22Rv1 (cell line): ENCODE data around the gene RAPGEFL1.

Experiments
- H3K27ac ChIP-seq: fragments of 450-650 bp; 2 replicates; pipeline ENCODE4 v1.5.1; 2017
- CTCF ChIP-seq: fragments of 450-650 bp; IDR thresholded peaks from 2 replicates; pipeline ENCODE4 v1.5.1; 2017; ENCODE audit warnings: mild to moderate bottlenecking
- ZFX ChIP-seq: fragments of 450-650 bp; IDR thresholded peaks from 2 replicates; pipeline ENCODE4 v1.6.1; 2017; ENCODE audit warnings: antibody characterized with exemption, borderline replicate concordance

RAPGEFL1 gene

DNA sequence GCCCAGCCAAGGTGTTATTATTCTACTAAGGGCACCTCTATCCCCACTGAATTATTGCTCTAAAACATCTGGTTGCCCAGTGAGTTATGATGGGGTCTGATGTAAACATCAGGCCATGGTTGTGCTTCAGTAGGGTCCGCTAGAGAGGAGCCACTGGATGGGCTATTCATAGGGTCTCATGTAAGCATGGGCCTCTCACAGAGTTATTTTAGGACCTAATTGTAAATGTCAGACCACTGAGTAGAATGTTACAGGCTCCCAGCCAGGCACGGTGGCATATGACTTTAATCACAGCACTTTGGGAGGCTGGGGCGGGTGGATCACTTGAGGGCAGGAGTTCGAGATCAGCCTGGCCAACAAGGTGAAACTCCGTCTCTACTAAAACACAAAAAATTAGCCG lies 5.3 kb downstream of the RAPGEFL1 start:
- TF ChIP-seq ZFX (no peak), CTCF (no peak)
- H3K27ac ChIP-seq, result no peak overlapping the region

DNA sequence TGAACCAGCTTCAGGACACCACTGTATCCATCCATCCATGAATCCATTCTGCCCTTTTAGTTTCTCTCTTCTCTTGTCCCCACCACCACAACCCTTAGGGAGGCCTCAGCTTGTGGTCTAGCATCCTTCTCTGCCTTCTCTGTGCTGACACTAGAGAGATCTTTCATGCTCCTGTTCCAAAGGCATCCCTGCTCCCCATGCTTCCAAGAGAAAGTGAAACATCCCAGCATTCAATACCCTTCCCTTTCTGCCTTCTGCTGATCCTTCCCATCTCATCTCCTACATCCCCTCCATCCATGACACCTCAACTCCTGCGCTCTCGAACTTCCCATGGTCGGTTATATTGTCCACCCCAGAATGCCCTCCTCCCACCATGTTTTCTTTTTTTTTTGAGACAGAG lies 10.0 kb downstream of the RAPGEFL1 start:
- no peak overlapping the region for H3K27ac ChIP-seq
- no peak for TF ChIP-seq ZFX
- no peak for TF ChIP-seq CTCF

- H3K27ac ChIP-seq, result no peak overlapping the region
- TF ChIP-seq ZFX (no peak), CTCF (no peak)
Measured at GRCh38 chr17:40188694-40189093, 11.4 kb downstream of the RAPGEFL1 start.

GRCh38 chr17:40190197-40191021 lies 13.1 kb downstream of the RAPGEFL1 start:
- TF ChIP-seq ZFX, result no peak
- TF ChIP-seq CTCF, result peak; percentile 32
- H3K27ac ChIP-seq, result no peak overlapping the region

- no peak for TF ChIP-seq ZFX
- TF ChIP-seq CTCF, result peak; percentile 85
Measured at GRCh38 chr17:40191237-40192208, 14.3 kb downstream of the RAPGEFL1 start.

GRCh38 chr17:40192961-40193360 lies 15.7 kb downstream of the RAPGEFL1 start:
- no peak overlapping the region for H3K27ac ChIP-seq
- no peak for TF ChIP-seq CTCF

More at GRCh38 chr17:40191237-40192208, 14.3 kb downstream of the RAPGEFL1 start:
- no peak overlapping the region for H3K27ac ChIP-seq

DNA sequence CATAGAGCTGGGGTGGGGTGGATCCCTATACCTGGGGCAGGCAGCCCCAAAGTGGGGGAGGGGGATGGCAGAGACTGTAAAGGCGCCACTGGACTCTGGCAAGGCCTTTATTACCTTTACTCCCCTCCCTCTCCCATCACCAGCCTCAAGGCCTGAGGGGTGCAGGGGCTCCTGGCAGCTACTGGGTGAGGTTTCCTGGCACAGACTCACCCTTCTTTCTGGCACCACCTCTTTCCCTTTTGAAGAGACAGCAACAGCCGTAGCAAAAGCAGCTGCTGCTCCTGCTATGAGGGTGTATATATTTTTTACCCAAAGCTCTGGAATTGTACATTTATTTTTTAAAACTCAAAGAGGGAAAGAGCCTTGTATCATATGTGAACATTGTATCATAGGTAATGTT lies 17.6 kb downstream of the RAPGEFL1 start:
- TF ChIP-seq CTCF, result no peak
- TF ChIP-seq ZFX, result no peak
- H3K27ac ChIP-seq, result no peak overlapping the region
